Astrocyte (in vitro differentiated cells and primary cell): ENCODE measurements around the gene MAD2L1BP. TPM values are rescaled to one million over a fixed set of nuclear protein-coding genes. Genes with fewer than 3 reads are reported as not detected.

Experiments
- DNase-seq: peaks from one replicate; pipeline ENCODE4 v3.0.0-alpha.2; 2010; ENCODE audit warnings: low read depth
- FAIRE-seq: peaks from 2 replicates; lab custom pipeline; 2011; peaks lifted over from hg19 to GRCh38; lab: Jason Lieb, UNC
- H2AFZ ChIP-seq: 2 replicates; pipeline ENCODE4 v1.6.0; 2012; ENCODE audit warnings: low read depth, low read length, inconsistent platforms
- H3K27ac ChIP-seq: 2 replicates; pipeline ENCODE4 v1.5.1; 2011; ENCODE audit warnings: low read depth, low read length, inconsistent platforms
- H3K27me3 ChIP-seq: 2 replicates; pipeline ENCODE4 v1.6.0; 2011; ENCODE audit warnings: low read length, inconsistent platforms; ENCODE audit not compliant: insufficient read depth
- H3K36me3 ChIP-seq: 2 replicates; pipeline ENCODE4 v1.5.1; 2011; ENCODE audit warnings: low read length, inconsistent platforms; ENCODE audit not compliant: insufficient read depth
- H3K4me1 ChIP-seq: 2 replicates; pipeline ENCODE4 v1.5.1; 2011; ENCODE audit warnings: low read length, inconsistent platforms; ENCODE audit not compliant: insufficient read depth
- H3K4me2 ChIP-seq: 2 replicates; pipeline ENCODE4 v1.6.0; 2012; ENCODE audit warnings: low read length, inconsistent platforms
- H3K4me3 ChIP-seq: 2 replicates; pipeline ENCODE4 v1.5.1; 2011; ENCODE audit warnings: low read depth, mild to moderate bottlenecking, low read length, inconsistent platforms; ENCODE audit not compliant: insufficient read depth
- H3K79me2 ChIP-seq: 2 replicates; pipeline ENCODE4 v1.6.0; 2012; ENCODE audit warnings: mild to moderate bottlenecking, low read length, inconsistent platforms; ENCODE audit not compliant: insufficient read depth
- H3K9ac ChIP-seq: 2 replicates; pipeline ENCODE4 v1.6.0; 2012; ENCODE audit warnings: mild to moderate bottlenecking, low read length, inconsistent platforms
- H3K9me3 ChIP-seq: 2 replicates; pipeline ENCODE4 v1.5.1; 2012; ENCODE audit warnings: low read depth, mild to moderate bottlenecking, low read length, inconsistent platforms; ENCODE audit not compliant: insufficient read depth
- H4K20me1 ChIP-seq: 2 replicates; pipeline ENCODE4 v1.6.0; 2012; ENCODE audit warnings: low read length, inconsistent platforms; ENCODE audit not compliant: insufficient read depth
- H3K27ac Mint-ChIP-seq: one replicate; pipeline ENCODE4 v1.8.0; 2021; ENCODE audit warnings: mild to moderate bottlenecking, mixed read lengths; ENCODE audit not compliant: unreplicated experiment
- H3K27me3 Mint-ChIP-seq: one replicate; pipeline ENCODE4 v1.8.0; 2021; ENCODE audit warnings: low read depth, mixed read lengths; ENCODE audit not compliant: unreplicated experiment
- H3K36me3 Mint-ChIP-seq: one replicate; pipeline ENCODE4 v1.8.0; 2021; ENCODE audit warnings: low read depth, mixed read lengths; ENCODE audit not compliant: unreplicated experiment
- H3K4me1 Mint-ChIP-seq: one replicate; pipeline ENCODE4 v1.8.0; 2021; ENCODE audit warnings: low read depth, mixed read lengths; ENCODE audit not compliant: unreplicated experiment
- H3K4me3 Mint-ChIP-seq: one replicate; pipeline ENCODE4 v1.8.0; 2021; ENCODE audit warnings: mild to moderate bottlenecking, moderate library complexity, mixed read lengths; ENCODE audit not compliant: unreplicated experiment
- H3K9me3 Mint-ChIP-seq: one replicate; pipeline ENCODE4 v1.8.0; 2021; ENCODE audit warnings: mild to moderate bottlenecking, mixed read lengths; ENCODE audit not compliant: unreplicated experiment
- CTCF ChIP-seq: IDR thresholded peaks from 2 replicates; pipeline ENCODE4 v1.5.1; 2011; ENCODE audit warnings: low read depth, mild to moderate bottlenecking, inconsistent platforms, low read length, moderate library complexity; ENCODE audit not compliant: insufficient read depth
- EZH2 ChIP-seq: IDR thresholded peaks from 2 replicates; pipeline ENCODE4 v1.6.1; 2012; ENCODE audit warnings: mild to moderate bottlenecking, low read length, inconsistent platforms; ENCODE audit not compliant: insufficient read depth
- total RNA-seq: library from RNA; stranded (reverse); gene quantifications from 2 replicates; pipeline ENCODE4 v1.2.1, GENCODE V29; 2021

MAD2L1BP gene
- total RNA-seq, 1 donor from 2014 or later = 32.2 TPM

- Mint-ChIP-seq H3K36me3 (peaks cover 14% of the 10 kb centered on the region), H3K27ac (peak within 1 kb of the TSS; percentile 27), H3K9me3 (no peaks in the 10 kb centered on the region), H3K4me1 (peaks cover 4% of the 10 kb centered on the region), H3K27me3 (no peaks in the 10 kb centered on the region), H3K4me3 (peak within 1 kb of the TSS; percentile 81)
- H2AFZ ChIP-seq = peak within 1 kb of the TSS; percentile 86
- peak within 1 kb of the TSS; percentile 82 for H3K4me2 ChIP-seq
- TF ChIP-seq EZH2 = no peak
- no peak for TF ChIP-seq CTCF
- H3K4me1 ChIP-seq = peaks cover 3% of the 10 kb centered on the region
- peaks cover 23% of the 10 kb centered on the region for H4K20me1 ChIP-seq
- FAIRE-seq (no peak), DNase-seq (peak; percentile 55)
- H3K4me3 ChIP-seq = peak within 1 kb of the TSS; percentile 49
- H3K36me3 ChIP-seq = peaks cover 11% of the 10 kb centered on the region
- peak within 1 kb of the TSS; percentile 13 for H3K9ac ChIP-seq
- peaks cover 13% of the 10 kb centered on the region for H3K79me2 ChIP-seq
- H3K27ac ChIP-seq = no peak within 1 kb of the TSS
- H3K9me3 ChIP-seq = no peaks in the 10 kb centered on the region
- no peaks in the 10 kb centered on the region for H3K27me3 ChIP-seq
These were observed 9.4 kb downstream of the MAD2L1BP start, which contains the start of gene RSPH9 for GRCh38 chr6:43644940-43645612. Gene RSPH9, plus strand, starts transcription at chr6:43645036. Its CDS starts 63 bp downstream, at chr6:43645099.

GRCh38 chr6:43645613-43645964 lies 9.9 kb downstream of the MAD2L1BP start:
- no peak for TF ChIP-seq CTCF
- TF ChIP-seq EZH2 = no peak
- peak overlapping the region; percentile 82 for H3K4me2 ChIP-seq
- peak overlapping the region; percentile 81 for H3K4me3 Mint-ChIP-seq
- H2AFZ ChIP-seq = peak overlapping the region; percentile 62
- peaks cover 8% of the 10 kb centered on the region for H3K36me3 Mint-ChIP-seq
- H3K27me3 Mint-ChIP-seq = no peaks in the 10 kb centered on the region
- H3K4me3 ChIP-seq = peak overlapping the region; percentile 42
- H3K9ac ChIP-seq = peak overlapping the region; percentile 13
- peaks cover 8% of the 10 kb centered on the region for H3K79me2 ChIP-seq
- peaks cover 3% of the 10 kb centered on the region for H3K4me1 ChIP-seq
- DNase-seq = no peak
- peaks cover 18% of the 10 kb centered on the region for H4K20me1 ChIP-seq
- no peak for FAIRE-seq
- H3K36me3 ChIP-seq = peaks cover 6% of the 10 kb centered on the region
- H3K27ac Mint-ChIP-seq = peak overlapping the region; percentile 27
- no peaks in the 10 kb centered on the region for H3K9me3 ChIP-seq
- peaks cover under 1% of the 10 kb centered on the region for H3K4me1 Mint-ChIP-seq
- H3K9me3 Mint-ChIP-seq = no peaks in the 10 kb centered on the region
- no peaks in the 10 kb centered on the region for H3K27me3 ChIP-seq
- no peak overlapping the region for H3K27ac ChIP-seq

GRCh38 chr6:43647613-43648012 lies 12.0 kb downstream of the MAD2L1BP start:
- no peak for FAIRE-seq
- no peak overlapping the region for H3K27ac Mint-ChIP-seq
- H3K9ac ChIP-seq = no peak overlapping the region
- H4K20me1 ChIP-seq = no peaks in the 10 kb centered on the region
- no peaks in the 10 kb centered on the region for H3K9me3 Mint-ChIP-seq
- no peaks in the 10 kb centered on the region for H3K79me2 ChIP-seq
- H3K36me3 ChIP-seq = no peaks in the 10 kb centered on the region
- H3K4me2 ChIP-seq = no peak overlapping the region
- no peak overlapping the region for H3K4me3 ChIP-seq
- no peak overlapping the region for H2AFZ ChIP-seq
- no peaks in the 10 kb centered on the region for H3K9me3 ChIP-seq
- no peak for DNase-seq
- H3K27me3 Mint-ChIP-seq = no peaks in the 10 kb centered on the region
- no peak overlapping the region for H3K4me3 Mint-ChIP-seq
- no peak overlapping the region for H3K27ac ChIP-seq
- H3K4me1 ChIP-seq = peaks cover 3% of the 10 kb centered on the region
- no peaks in the 10 kb centered on the region for H3K27me3 ChIP-seq
- H3K4me1 Mint-ChIP-seq = no peaks in the 10 kb centered on the region
- peaks cover 3% of the 10 kb centered on the region for H3K36me3 Mint-ChIP-seq
- TF ChIP-seq EZH2 (no peak), CTCF (no peak)
